GM19193 (cell line): ENCODE data around the gene BNC2.

Source experiments
- POLR2A ChIP-seq: IDR thresholded peaks from 4 replicates; pipeline ENCODE4 v1.6.1; 2011; ENCODE audit not compliant: insufficient read depth, insufficient read length; ENCODE audit errors: extremely low read depth

BNC2 gene

GRCh38 chr9:16579872-16580432 is 290.5 kb downstream of the BNC2 start:
- TF ChIP-seq POLR2A, result no peak

GRCh38 chr9:16575986-16576245 is 294.6 kb downstream of the BNC2 start:
- no peak for TF ChIP-seq POLR2A

- no peak for TF ChIP-seq POLR2A
Observed at GRCh38 chr9:16575142-16575985, 295.1 kb downstream of the BNC2 start.

GRCh38 chr9:16572005-16572734 is 298.3 kb downstream of the BNC2 start:
- no peak for TF ChIP-seq POLR2A

GRCh38 chr9:16571127-16571802 is 299.2 kb downstream of the BNC2 start:
- no peak for TF ChIP-seq POLR2A

GRCh38 chr9:16563446-16563845 is 307.0 kb downstream of the BNC2 start:
- no peak for TF ChIP-seq POLR2A

GRCh38 chr9:16561121-16561520 is 309.3 kb downstream of the BNC2 start:
- TF ChIP-seq POLR2A, result no peak

GRCh38 chr9:16559418-16560188 is 310.9 kb downstream of the BNC2 start:
- TF ChIP-seq POLR2A, result no peak

- no peak for TF ChIP-seq POLR2A
Observed at GRCh38 chr9:16555802-16556201, 314.7 kb downstream of the BNC2 start.

- TF ChIP-seq POLR2A, result no peak
Observed at GRCh38 chr9:16553869-16554540, 316.5 kb downstream of the BNC2 start.

- TF ChIP-seq POLR2A, result no peak
Observed at GRCh38 chr9:16552252-16552651, 318.2 kb downstream of the BNC2 start.

GRCh38 chr9:16551692-16552091 is 318.8 kb downstream of the BNC2 start:
- TF ChIP-seq POLR2A, result no peak

- no peak for TF ChIP-seq POLR2A
Observed at GRCh38 chr9:16545639-16546038, 324.8 kb downstream of the BNC2 start.

- no peak for TF ChIP-seq POLR2A
Observed at GRCh38 chr9:16544842-16545241, 325.6 kb downstream of the BNC2 start.

- TF ChIP-seq POLR2A, result no peak
Observed at GRCh38 chr9:16543686-16544085, 326.8 kb downstream of the BNC2 start.

- TF ChIP-seq POLR2A, result no peak
Observed at GRCh38 chr9:16543225-16543624, 327.2 kb downstream of the BNC2 start.
